ENCODE data around the gene DNAJC5.
"Not testable (repeated sequence)": the region's sequence is repeated elsewhere in the genome, so short reads cannot be mapped to it uniquely, and the experiment has no call there.

Gene DNAJC5

DNA sequence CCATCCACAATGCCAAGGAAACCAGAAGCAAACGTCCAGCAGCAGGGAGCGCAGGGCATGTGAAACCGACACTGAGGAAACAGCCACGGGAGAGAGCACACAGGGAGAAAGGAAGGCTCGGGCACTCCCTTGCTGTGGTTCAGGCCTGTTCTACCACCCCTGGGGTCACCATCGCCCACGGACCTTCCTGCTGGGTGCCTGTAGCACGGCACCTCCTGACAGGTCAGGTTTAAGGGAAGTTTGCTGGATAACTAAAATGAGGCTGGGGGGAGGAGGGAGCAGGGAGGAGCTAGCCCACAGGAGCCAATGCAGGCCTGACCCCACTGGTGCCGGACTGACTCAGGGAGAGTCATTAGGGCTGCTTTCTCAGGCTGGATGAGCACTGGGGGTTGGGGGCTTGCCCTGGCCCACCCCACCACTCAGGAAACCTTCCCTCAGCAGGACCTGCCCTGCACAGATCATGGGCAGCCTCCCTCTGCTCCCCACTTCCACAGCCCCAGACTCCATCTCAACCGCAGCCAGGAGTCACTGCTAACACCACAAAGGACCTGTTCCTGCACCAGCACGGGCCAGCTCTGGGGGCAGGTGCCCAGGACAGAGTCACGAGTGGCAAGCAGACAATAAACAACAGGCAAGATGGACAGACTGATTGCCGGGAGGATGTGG, 59.0 kb downstream of the DNAJC5 start:
- DNase-seq: no peak

DNA sequence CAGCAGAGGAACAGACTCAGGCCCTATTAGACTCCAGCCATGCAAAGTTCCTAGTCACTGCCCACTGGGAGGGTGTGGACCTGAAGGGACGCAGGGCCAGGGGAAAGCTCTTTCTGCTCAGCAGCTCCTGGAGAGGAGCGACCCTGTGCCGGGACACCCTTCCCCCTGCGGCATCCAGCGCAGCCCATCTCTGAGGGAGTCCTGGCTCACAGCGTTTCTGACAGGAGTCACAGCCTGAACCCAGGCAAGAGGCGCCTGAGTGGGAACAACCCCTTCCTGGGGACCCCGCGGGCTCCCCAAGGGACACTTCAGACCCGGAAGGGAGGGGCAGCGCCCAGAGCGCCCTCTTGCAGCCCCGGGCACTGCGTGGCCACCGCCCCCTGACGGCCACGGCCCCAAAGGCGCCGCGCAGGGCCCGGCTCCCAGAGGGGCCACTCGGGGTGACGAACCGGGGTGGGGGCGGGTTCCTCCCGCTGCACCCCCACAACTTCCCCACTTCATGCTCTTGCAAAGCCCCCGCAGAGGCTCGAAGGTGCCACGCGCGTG, 60.4 kb downstream of the DNAJC5 start:
- DNase-seq: peak; percentile 66

DNA sequence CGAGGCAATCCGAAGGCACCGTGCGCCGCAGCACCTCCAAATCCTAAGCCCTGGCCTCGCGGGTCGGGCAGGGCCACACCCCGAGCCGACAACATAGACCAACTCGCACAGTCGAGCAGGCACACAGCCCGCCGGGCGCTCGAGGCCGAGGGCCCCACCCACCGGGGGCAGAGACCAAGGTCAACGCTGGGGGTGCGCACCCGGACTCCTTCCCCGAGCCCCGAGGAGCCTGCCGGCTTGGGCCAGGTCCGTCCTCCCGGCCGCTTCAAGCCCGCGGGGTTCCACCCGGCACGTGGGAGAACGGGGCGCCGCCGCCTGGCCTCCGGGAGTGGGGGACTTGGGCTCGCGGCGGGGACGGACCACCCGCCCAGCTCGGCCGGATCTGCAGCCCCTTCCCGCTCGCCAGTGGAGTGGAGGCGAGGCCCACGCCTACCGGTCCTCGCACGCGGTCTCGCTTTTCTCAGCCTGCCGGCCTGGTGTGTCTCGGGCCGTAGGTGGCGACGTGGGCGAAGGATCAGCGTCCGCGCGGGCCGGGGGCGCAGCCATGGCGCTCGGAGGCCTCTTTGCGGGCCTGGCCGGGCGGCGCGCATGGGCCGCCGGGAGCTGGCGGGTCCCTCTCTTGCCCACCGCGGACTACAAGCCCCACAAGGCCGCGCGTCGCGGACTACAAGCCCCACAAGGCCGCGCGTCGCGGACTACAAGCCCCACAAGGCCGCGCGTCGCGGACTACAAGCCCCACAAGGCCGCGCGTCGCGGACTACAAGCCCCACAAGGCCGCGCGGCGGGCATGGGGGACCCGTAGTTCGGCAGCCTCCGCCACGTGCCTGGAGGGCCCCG, 61.1 kb downstream of the DNAJC5 start, which contains the start of gene UCKL1:
UCKL1 (minus strand) TSS at position 590 of the 837 bp plus-strand sequence; CDS start at position 546, 44 bp downstream.
- peak; percentile 95 for DNase-seq

DNA sequence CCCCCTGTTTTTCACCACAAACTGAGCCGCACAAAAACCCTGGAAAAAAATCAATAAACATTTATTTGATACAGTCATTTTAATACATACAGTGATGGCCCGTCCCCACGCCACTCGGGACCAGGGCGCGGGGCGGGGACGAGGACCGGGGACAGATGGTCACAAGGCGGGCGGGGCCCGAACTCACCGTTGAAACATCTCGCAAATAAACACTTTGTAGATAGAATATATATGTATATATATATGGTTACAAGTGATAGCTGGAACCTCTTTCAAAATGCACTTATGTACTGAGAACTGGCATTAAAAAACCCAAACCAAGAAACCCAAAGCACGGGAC, 61.7 kb downstream of the DNAJC5 start:
- no peak for DNase-seq

DNA sequence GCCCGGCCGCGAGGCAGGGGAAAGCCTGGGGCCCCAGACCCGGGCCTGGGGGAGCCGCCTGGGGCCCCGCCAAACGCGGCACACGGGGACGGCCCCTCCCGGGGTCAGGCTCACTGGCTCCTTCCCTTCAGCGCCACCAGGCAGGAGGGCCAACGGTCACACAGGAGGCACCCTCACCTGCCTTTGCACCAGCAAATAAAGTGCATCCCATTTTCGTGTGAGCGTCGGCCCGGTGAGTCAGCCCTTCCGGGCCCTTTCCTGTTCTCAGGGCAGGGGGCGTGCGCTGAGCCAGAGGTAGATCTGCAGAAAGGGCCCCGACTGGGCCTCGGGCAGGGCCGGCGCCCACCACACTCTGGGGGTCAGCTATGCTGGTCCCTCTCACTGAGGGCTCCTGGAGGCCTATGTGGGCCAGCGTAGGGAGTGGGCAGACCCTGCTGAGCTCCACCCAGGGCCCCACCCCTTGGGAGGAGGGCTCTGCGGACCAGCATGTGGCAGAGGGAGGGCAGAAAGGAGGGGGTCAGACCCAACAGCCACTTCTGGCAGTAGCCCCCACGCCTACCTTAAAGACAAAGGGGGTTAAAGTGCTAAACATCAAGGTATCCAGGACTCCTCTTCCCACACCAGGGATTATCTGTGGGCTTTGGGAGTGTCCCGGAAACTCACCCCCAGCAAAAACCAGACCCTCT, 62.2 kb downstream of the DNAJC5 start:
- peak; percentile 63 for DNase-seq

- no peak for DNase-seq
These were observed 62.9 kb downstream of the DNAJC5 start for GRCh38 chr20:63957690-63958441.

DNA sequence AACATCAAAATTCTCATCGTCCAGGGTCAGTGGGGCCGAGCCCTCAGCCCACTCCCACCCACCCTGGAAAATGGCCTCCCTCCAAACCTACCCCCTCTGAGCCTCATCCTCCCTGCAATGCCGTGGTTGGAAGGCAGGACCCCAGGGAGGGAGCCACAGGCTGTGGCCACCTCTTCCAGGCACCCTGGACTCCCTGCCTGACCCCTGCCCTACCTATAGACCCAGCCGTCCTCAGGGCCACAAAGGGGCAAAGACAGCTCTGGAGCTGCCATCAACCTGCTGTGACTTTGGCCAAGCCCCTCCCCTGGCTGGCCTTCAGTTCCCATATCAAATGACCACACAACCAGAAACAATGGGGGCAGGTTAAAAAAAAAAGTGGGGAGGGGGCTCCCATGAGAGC, 63.5 kb downstream of the DNAJC5 start:
- DNase-seq: no peak

DNA sequence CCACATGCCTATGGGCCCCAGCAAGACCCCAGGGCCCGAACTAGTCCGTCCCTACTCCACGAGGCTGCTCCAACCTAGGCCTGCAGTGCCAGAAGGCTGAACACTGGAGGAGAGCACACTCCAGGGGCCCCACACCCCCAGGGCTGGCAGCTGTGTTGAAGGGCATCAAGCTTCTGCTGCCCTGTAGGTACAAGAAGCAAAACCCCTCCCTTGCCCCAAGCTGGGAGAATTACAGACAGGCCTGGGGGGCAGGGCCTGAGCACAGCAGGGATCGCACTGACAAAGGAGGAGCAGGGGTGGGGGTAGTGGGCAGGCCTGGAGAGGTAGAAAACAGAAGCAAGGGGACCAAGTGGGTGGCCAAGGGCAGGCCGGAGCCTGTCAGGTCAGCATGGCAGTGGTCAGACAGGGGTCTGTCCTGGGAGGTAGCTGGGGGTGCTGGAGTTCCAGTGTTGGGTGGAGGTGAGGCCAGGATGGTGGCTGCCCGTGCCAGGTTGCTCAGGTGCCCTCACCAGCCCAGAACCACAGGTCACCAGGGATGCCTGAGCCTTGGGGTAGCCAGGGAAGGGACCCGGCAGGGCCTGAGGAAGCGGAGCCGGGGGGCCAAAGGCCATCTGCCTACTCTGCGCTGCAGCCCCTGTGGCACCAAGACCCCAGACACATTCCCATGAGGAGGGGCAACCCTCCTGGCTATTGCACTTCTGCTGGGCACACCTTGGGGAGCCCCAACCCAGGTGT, 64.2 kb downstream of the DNAJC5 start:
- DNase-seq: no peak

- DNase-seq: no peak
These were observed 64.8 kb downstream of the DNAJC5 start for GRCh38 chr20:63959699-63960075.

DNA sequence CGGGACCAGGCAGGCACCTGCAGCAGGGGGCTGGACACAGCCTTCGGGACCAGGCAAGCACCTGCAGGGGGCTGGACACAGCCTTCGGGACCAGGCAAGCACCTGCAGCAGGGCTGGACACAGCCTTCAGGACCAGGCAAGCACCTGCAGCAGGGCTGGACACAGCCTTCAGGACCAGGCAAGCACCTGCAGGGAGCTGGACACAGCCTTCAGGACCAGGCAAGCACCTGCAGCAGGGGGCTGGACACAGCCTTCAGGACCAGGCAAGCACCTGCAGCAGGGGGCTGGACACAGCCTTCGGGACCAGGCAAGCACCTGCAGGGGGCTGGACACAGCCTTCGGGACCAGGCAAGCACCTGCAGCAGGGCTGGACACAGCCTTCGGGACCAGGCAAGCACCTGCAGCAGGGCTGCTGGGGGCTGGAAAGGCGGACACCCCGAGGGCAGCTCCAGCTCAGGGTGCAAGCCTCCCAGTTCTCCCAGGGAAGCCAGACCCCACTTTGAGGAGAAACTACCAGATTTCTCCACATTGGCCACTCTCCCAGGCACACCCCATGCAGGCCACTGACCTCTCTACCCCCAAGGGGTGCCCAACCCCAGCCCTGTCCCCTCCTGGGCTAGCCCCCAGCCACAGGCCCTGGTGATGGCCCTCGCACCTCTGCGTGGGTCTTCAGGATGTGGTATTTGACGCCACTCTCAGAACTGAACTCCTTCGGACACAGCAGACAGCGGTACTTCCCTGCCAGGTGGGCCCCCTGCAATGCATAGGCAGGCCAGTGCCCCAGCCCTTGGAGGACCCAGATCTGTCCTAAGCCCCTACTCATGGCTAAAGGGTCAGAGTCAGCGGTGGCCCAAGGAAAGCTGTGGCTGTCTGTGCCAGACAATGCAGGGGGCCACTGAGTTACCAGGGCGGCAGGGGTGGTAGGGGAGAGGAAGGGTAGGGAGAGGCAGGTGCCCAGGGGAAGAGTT, 66.0 kb downstream of the DNAJC5 start:
- not testable (repeated sequence) for DNase-seq

DNA sequence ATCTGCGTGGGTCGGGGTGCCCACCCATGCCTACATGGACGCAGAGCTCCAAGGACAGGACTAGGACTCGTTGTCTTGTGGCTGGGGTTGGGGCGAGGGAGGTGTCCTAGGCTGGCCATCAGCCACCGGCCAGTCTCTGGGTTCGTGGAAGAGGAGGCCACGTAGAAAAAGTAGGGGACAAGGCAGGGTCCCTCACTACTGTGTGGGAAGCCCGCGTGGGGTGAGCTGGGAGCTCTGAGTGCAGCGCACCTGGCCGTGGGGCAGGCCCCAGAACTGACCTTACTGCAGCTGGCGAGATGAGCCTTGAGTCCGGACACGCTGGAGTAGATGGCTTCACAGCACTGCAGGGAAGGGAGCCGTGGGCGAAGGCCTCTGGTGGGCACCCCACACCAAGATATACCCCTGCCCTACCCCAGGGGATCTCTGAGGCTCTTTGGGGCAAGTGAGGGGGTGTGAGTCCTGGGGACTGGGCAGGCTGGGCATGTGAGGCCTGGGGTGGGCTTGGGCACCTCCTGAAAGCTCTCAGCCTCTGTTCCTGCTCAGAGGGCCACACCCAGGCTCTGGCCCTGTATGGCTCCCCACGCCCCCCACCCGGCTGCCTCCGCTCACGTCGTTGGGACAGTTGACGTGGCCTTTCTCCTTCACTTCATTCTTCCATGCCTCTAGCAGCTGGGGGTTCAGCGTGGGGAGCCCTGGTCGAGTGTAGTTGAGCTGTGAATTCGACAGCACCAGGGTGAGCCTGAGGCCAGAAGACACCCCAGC, 66.9 kb downstream of the DNAJC5 start:
- no peak for DNase-seq

DNA sequence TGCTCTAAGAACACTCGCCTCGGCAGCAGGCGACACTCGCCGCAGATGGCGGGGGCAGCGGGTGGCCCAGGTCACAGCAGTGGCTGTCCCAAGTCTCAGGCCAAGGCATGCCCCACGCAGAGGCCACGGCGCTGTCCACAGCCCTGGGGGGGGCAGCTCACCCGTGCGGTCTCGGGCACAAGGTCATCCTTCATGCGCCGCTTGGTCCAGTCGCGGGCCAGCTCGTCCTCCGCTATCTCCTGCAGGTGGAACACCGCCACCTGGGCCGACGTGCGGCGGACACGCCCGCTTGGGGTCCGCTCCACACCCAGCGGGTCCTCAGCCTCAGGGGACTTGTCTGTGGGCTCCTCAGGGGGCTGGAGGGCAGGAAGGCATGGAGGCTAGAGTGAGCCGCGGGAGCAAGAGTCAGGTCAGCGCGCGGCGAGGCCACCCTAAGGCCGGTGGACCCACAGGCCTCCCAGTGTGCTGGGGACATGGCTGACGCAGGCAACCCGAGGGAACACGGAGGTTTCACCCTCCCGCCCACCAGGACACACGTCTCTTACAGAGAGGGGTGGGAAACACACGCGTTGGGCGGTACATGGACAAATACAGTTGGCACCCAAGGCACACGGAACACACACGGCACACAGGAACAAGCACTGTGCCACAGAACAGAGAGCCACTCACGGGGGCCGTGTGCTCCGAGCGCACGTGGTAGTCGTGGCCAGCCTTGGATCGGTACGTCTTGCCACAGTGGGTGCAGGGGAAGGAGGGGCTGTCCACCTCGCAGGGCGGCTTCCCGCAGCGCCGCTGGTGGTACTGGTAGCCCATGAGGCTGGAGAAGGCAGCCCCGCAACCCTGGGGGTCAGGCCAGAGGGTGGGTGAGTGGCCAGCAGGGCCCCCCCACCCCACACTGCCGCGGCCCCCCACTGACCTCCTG, 67.8 kb downstream of the DNAJC5 start:
- DNase-seq: no peak

DNA sequence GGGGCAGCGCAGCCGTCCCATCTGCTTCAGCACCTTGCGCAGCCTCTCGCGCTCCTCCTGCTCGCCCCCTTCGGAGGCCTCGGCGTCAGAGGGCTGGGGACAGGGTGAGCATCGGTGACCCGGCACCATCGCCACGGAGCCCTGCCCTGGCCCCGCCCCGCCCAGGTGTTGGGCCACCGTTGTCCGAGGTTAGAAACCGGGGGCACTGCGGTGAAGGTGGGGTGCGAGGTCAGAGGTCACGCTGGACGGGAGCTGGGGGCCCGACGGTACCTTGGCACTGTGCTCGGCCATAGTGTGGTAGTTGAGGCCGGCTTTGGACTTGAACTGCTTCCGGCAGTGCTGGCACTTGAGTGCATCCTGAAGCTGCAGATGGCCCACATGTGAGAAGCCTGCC, 68.4 kb downstream of the DNAJC5 start:
- no peak for DNase-seq

DNA sequence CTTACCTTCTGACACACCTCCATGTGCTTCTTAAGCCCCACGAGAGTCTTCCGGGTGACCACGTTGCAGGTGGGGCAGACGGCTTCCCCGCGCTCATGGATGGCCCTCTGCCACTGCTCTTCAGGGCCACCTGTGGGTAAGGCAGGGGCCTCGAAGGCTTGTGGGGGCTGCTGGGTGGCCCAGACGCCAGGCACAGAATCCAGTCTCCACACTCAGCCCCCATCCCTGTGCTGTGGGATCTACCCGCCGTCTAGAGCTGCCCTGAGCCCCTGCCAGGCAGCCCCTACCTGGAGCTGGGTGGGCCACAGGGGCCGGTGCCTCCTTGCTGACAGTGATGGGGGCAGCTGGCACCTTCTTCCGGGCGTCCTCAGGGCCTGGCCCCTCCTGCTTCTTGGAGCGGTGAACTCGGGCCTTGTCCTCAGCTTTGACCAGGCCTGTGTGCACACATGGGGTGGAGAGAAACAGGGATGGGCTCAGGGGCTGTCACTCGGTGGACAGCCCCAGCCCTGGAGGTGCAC, 68.9 kb downstream of the DNAJC5 start:
- DNase-seq: no peak

GRCh38 chr20:63964412-63964811, 69.5 kb downstream of the DNAJC5 start:
- DNase-seq: no peak

DNA sequence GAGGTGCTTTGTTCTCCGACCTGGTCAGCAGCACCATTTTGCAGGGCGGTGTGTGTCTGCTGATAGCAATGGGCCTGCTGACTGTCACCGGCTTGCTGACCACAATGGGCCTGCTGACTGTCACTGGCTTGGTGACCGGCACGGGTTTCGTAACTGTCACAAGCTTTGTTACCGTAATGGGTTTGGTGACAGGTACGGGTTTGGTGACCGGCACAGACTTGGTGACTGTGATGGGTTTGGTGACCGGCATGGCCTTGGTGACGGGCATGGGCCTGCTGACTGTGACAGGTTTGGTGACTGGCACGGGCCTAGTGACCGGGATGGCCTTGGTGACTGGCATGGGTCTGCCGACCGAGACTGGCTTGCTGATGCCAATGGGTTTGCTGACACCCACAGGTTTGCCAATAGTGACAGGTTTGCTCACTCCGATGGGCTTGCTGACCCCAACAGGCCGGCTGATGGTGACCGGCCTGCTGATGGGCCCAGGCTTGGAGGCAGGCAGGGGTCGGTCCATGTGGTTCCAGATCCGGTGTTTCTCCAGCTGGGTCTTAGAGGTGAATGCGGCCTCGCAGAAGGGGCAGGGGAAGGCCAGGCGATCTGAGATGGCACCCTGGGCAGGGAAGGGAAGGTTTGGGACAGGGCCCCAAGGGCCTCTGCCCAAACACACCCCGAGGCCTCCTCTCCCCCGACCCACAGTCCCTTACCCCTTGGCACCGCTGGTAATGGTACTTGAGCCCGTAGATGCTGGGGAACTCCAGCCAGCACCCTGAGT, 71.4 kb downstream of the DNAJC5 start:
- no peak for DNase-seq

DNA sequence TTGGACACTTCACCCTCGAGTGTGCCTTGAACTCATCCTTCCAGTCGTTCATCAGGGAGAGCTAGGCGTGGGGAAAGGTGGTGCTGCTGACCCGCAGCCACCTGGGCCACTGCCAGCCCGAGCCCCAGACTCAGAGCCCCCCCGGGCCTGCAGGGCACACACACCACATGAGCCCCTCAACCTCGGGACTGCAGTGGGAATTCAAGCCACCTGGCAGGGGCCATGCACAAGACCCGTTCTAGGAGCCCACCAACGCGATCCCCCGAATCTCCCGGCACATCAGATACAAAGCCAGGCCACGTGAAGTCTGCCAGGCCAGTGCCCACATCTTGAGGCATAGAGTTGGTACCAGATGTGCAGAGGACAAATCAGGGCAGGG, 72.0 kb downstream of the DNAJC5 start:
- DNase-seq: no peak

All from right kidney (tissue), 1 donor.